Occipital lobe (tissue), 2 donors: Measurements from ENCODE around the gene TMEM272. TPM values are rescaled to one million over a fixed set of nuclear protein-coding genes. Genes with fewer than 3 reads are reported as not detected.

Experiments
- DNase-seq: peaks from one replicate; lab custom pipeline; 2025; lab: John Stamatoyannopoulos, UW
- total RNA-seq: library from RNA; depleted of rRNA; stranded (reverse); fragments of >200 nt; gene quantifications from one replicate; pipeline ENCODE4 v1.2.3, GENCODE V29; 2014

The TMEM272 gene
- total RNA-seq, 1 donor from 2014 or later: 0.16 TPM

- no peak for DNase-seq
These were observed 39.7 kb downstream of the TMEM272 start for GRCh38 chr13:51805313-51805712.

GRCh38 chr13:51804295-51805172, 40.4 kb downstream of the TMEM272 start:
- DNase-seq: no peak

GRCh38 chr13:51803422-51804294, 41.3 kb downstream of the TMEM272 start, which contains the start of gene DHRS12:
DHRS12 (minus strand) TSS chr13:51804163; CDS start chr13:51799659, 4,504 bp downstream.
- DNase-seq: peak; percentile 84

GRCh38 chr13:51802631-51803418, 42.2 kb downstream of the TMEM272 start:
- no peak for DNase-seq

GRCh38 chr13:51801631-51802099, 43.3 kb downstream of the TMEM272 start:
- peak; percentile 22 for DNase-seq

- DNase-seq: no peak
These were observed 44.5 kb downstream of the TMEM272 start for GRCh38 chr13:51800486-51800885.

- DNase-seq: no peak
These were observed 45.7 kb downstream of the TMEM272 start for GRCh38 chr13:51799261-51799660.

- DNase-seq: no peak
These were observed 47.1 kb downstream of the TMEM272 start for GRCh38 chr13:51797664-51798488.

- no peak for DNase-seq
These were observed 48.4 kb downstream of the TMEM272 start for GRCh38 chr13:51796546-51796945.

GRCh38 chr13:51795419-51795818, 49.6 kb downstream of the TMEM272 start:
- DNase-seq: no peak

- DNase-seq: no peak
These were observed 50.0 kb downstream of the TMEM272 start for GRCh38 chr13:51794964-51795363.

GRCh38 chr13:51793570-51794271, 51.3 kb downstream of the TMEM272 start:
- DNase-seq: no peak

- no peak for DNase-seq
These were observed 58.3 kb downstream of the TMEM272 start for GRCh38 chr13:51786425-51787265.

- no peak for DNase-seq
These were observed 59.1 kb downstream of the TMEM272 start for GRCh38 chr13:51785712-51786424.

- no peak for DNase-seq
These were observed 60.9 kb downstream of the TMEM272 start for GRCh38 chr13:51784097-51784496.

GRCh38 chr13:51783428-51784094, 61.4 kb downstream of the TMEM272 start:
- DNase-seq: no peak

GRCh38 chr13:51782026-51782710, 62.8 kb downstream of the TMEM272 start:
- DNase-seq: no peak
